H1 (cell line): ENCODE measurements around the gene ZNF408.

Source experiments
- CTCF ChIP-seq, 3 experiments: IDR thresholded peaks; 1 replicate in 2 of 3; 2 replicates in 1 of 3; pipeline versions ENCODE4 v1.5.1 to v1.6.1; 2011; ENCODE audit warnings: low read length in 3 of 3, mild to moderate bottlenecking in 3 of 3, inconsistent platforms in 2 of 3, low read depth in 1 of 3, moderate library complexity in 1 of 3; ENCODE audit not compliant: insufficient read depth in 1 of 3; ENCODE audit errors: control extremely low read depth in 1 of 3
- EP300 ChIP-seq, 2 experiments: IDR thresholded peaks; 1 replicate in 1 of 2; 2 replicates in 1 of 2; pipeline ENCODE4 v1.6.1; 2011 to 2012; ENCODE audit warnings: low read depth in 2 of 2, low read length in 2 of 2, mild to moderate bottlenecking in 2 of 2, borderline replicate concordance in 1 of 2, inconsistent platforms in 1 of 2, moderate library complexity in 1 of 2
- KDM5A ChIP-seq: fragments of 200-600 bp; IDR thresholded peaks from 2 replicates; pipeline ENCODE4 v1.7.1; 2012; ENCODE audit warnings: mild to moderate bottlenecking, low read length, inconsistent platforms, mixed read lengths
- POLR2A ChIP-seq, 2 experiments: IDR thresholded peaks; 1 replicate in 1 of 2; 2 replicates in 1 of 2; pipeline ENCODE4 v1.6.1; 2011; ENCODE audit warnings: low read depth in 2 of 2, low read length in 2 of 2, mild to moderate bottlenecking in 2 of 2; ENCODE audit errors: control extremely low read depth in 1 of 2
- POLR2AphosphoS5 ChIP-seq: IDR thresholded peaks from 2 replicates; pipeline ENCODE4 v1.6.1; 2011; ENCODE audit warnings: low read depth, low read length
- RAD21 ChIP-seq, 2 experiments: IDR thresholded peaks in 1 of 2; conservative IDR thresholded peaks in 1 of 2; 2 replicates each; pipeline ENCODE4 v1.6.1; 2011; ENCODE audit warnings: low read depth in 2 of 2, low read length in 2 of 2, improper control_type of control experiment in 1 of 2, inconsistent platforms in 1 of 2, mild to moderate bottlenecking in 1 of 2, moderate library complexity in 1 of 2
- RFX5 ChIP-seq: IDR thresholded peaks from 2 replicates; pipeline ENCODE4 v1.6.1; 2011; ENCODE audit warnings: low read depth, low read length, improper control_type of control experiment, borderline replicate concordance
- SRF ChIP-seq: IDR thresholded peaks from 2 replicates; pipeline ENCODE4 v1.6.1; 2011; ENCODE audit warnings: mild to moderate bottlenecking, low read depth, low read length, moderate library complexity
- TCF12 ChIP-seq: IDR thresholded peaks from 2 replicates; pipeline ENCODE4 v1.6.1; 2011; ENCODE audit warnings: low read depth, mild to moderate bottlenecking, low read length

DNA sequence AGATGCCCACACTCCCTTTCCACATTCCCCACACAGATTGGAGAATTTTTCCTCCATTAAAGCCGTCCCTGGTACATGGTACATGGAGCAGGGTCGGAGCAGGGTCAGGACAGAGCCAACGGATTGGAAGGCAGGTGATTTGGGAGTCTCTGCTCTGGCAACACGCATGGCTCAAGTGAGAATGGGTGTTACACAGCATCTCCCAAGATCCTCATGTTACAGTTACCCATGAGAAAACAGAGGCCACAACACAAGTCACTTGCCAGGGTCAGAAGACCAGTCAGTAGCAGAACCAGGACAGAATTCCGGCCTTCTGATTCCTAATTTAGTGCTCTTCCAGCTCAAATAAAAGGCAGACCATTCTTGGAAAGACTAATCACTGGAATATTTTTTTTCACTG, 10.5 kb downstream of the ZNF408 start:
- TF ChIP-seq CTCF (IDR thresholded peaks at IDR 0.05; ENCODE audit: control extremely low read depth in 1 of 3, insufficient read depth in 1 of 3, low read depth in 1 of 3, low read length in 3 of 3), result no peak
- no peak for TF ChIP-seq TCF12
- no peak for TF ChIP-seq RAD21 (IDR thresholded peaks at IDR 0.05 in 1 of 2, conservative IDR thresholded peaks at IDR 0.05 in 1 of 2; ENCODE audit: low read depth in 2 of 2, low read length in 2 of 2)
- TF ChIP-seq POLR2AphosphoS5, result no peak
- no peak for TF ChIP-seq EP300 (IDR thresholded peaks at IDR 0.05; ENCODE audit: borderline replicate concordance in 1 of 2, low read depth in 2 of 2, low read length in 2 of 2)
- TF ChIP-seq KDM5A, result no peak
- no peak for TF ChIP-seq POLR2A (IDR thresholded peaks at IDR 0.05; ENCODE audit: control extremely low read depth in 1 of 2, low read depth in 2 of 2, low read length in 2 of 2)
- TF ChIP-seq SRF, result no peak
- no peak for TF ChIP-seq RFX5
